Astrocyte of the hippocampus (primary cell): Measurements from ENCODE around the gene NOC4L.
A peak's percentile ranks its signal among the peaks of the same experiment; 100 is the strongest.

Experiments
- DNase-seq: peaks from one replicate; pipeline ENCODE4 v3.0.0; 2011; ENCODE audit warnings: low read depth, low spot score

NOC4L gene

DNA sequence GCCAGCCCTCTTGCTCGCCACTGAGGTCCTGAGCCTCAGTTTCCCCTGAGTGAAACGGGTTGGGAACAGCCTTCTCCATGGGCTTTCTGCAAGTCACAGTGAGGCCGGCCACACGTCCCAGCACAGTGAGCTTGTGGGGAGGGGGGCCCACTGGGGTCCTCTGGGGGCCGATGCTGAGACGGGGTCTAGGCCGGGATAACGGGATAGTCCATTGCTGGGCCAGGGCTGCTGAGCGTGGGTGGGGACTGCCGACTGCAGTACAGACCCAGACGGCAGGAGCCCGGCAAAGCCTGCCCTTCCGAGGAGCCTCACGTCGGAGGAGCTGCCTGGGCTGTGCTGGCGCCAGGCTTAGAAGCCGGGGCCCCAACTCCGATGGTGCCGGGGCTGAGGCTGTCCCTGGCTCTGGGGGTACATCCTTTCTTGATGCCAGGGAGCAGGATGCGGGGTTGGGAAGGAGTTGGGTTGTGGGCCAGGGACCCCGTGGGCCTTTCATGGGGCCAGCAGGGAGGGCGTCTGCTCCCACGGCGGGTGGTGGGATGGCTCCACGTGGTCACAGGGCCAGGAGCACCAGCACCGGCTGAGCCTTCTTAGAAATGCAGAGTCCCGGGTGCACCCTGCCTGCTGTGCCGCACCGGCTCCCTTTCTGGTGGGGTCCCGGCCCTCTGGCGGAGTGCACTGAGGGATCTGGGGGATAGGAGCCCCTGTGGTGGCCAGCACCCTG is 24.2 kb downstream of the NOC4L start:
- no peak for DNase-seq

DNA sequence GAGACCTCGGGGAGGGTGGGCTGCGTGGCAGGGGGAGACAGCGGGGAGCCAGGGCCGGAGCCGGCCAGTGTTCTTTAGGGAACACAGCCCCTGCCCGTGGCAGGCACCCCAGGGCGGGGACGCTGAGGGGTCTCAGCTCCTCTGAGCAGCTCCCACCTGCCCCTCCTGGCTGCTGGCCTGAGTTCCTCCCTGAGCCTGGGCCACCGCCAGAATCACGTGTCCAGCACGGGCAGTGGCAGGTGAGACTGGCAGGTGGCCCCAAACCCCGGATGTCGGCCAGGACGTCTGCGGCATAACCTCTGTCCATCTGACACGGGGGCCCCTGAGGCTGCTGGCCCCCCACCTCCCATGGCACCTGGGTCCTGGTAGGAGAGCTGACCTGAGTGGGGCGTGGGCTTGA is 25.1 kb downstream of the NOC4L start:
- DNase-seq, result no peak

DNA sequence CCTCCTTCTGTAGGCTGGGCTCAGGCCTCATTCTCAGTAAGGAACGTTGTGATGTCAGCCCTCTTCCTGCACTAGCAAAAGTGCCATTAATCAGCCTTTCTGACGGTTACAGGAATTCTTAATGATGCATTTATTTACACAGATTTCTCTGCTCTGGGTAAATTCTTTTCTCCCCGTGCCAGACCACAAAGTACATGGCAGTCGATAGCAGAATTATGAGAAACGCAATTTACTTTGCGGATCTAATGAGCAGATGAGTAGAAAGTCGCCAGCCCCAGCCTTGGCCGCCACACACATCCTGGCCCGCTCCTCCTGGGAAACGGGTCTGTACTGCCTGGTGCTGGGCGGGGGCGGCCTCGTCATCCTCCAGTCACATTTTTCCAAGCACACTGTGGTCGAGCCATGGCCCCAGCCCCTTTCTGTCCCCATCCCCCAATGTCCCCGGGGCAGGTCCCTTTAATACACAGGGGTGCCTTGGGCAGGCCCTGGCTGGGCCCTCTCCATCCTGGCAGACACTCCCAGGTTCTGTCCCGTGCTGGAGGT is 25.9 kb downstream of the NOC4L start:
- DNase-seq, result peak; percentile 89

DNA sequence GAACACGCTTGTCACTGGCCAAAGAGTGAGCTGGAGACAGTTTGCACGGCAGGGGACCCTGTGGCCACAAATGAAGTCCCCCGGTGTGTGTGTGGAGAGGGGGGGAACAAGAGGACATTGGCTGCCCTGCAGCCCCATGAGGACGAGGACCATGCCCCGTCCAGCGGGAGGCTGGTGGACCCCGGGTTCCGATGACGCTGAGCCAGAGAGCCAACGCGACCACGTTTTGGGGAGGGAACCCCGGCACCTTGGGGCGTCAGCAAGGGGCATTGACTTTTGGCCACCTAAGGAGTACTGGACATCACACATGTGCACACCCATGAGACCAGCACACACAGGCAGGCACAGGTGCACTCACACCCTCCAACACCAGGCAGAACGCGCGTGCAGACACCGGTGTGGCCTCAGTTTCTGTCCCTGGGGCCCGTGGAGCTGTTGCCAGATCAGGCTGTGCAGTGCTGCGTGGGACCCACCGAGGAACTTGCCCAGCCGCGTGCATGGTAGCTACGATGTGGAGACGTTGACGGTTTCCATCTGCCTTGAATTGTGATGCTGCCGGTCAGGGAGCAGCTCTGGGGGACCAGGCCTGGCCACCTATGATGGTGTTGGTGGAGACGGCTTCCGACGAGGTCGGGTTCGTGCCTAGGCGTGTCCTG is 26.5 kb downstream of the NOC4L start:
- no peak for DNase-seq

DNA sequence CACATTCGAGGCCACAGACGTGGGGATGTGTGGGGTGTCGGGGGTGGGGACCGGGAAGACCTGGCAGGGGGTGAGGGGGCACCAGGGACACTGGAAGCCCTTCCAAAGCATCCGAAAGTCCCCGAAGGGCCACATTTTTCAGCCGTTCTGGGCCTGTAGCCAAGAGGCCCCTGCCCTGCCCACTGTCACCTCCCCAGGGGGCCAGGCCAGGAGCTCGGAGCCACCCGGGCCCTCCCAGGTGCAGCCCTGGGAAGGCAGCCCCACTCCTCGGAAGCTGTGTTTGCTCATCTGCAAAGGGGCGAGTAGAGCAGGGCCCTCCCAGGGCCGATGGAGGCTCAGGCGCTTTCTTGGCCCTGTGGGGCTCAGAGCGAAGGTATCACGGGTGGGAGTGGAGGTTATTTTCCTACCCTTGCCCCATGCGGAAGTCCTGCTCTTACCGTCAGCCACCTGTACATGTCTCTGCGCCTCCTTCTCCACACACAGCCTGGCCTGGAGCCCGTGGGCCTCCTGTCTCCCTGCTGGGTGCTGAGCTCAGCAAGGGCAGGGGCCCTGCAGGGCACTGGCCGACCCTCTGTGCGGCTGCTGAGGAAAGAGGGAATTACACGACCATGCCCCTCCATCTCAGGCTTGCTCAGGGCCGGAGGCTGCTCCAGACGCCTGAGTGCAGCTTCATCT is 27.2 kb downstream of the NOC4L start:
- DNase-seq, result no peak

DNA sequence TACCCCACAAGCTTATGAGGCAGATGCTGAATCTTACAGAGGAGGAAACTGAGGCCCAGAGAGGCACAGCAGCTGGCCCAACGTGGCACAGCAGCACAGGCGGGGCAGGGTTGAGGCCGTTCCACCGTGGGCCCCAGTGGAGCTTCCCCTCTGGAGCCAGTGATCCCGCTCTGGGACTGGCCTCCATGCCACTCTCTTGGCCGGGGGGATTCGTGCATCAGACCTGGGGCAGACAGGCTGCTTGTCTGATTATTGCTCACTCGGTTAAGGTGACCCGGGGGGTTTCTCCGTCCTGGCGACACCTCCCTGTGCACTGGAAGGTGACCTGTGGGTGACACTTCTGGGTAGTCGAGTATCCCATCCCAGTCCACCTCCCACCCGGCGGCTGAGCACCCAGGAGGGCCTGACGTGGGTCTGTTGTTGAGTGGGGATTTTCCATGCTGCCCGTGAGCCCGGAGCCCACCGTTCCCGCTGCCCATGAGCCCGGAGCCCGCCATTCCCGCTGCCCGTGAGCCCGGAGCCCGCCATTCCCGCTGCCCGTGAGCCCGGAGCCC is 27.8 kb downstream of the NOC4L start:
- no peak for DNase-seq

DNA sequence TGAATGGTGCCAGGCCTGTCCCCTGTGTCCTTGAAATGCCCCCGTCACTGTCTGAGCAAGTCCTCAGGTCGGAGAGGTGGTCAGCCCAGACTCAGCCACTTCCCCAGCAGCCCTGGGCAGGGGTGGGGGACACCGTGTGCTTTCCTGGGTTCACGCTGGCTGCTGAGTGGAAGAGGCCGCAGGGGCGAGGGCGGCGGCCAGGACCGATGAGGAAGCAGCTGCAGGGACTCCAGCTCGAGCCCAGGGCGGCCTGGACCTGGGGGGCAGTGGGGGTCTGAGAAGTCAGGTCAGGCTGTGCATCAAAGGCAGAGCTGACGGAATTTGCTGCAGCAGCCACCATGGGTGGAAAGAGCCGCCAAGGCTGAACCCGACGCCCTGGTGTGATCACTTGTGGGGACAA is 28.4 kb downstream of the NOC4L start:
- no peak for DNase-seq

DNA sequence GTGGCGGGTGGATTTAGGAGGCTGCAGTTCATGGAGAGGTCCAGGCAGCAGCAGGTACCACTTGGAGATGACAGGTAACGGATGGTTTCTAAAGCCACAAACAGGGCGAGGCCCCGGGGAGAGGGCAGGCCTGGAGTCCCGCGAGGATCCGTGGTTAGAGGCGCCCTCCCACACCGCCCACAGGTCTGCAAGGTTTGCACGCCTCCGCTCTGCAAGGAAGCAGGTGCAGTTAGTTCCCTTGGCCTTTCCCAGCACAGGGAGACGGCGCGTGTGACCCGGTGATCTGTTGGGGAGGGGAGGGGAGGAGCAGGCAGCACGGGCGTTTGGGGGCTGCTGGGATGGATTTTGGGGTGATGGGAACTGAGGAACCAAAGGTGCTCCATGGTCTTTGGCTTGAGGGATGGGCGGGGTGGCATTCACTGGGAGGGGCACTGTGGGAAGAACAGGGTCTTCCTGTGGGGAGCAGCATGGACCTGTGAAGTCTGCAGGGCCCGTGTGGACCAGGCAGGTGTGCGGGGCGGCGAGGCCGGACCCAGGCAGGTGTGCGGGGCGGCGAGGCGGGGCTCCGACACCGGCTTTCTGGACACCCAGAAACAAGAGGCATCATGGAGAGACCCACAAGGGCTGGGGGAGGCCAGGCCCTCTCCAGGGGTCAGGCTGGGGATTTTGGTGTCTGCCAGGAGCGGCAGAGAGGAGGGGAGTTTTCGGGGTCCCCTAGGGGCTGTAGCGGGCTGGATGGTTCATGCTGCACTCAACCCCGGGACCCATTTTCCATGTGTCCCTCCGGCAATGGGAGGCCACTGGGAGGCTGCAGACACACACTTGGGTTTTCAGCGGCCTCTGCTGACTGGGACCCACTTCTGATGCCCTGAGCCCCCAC is 29.1 kb downstream of the NOC4L start:
- DNase-seq, result no peak

DNA sequence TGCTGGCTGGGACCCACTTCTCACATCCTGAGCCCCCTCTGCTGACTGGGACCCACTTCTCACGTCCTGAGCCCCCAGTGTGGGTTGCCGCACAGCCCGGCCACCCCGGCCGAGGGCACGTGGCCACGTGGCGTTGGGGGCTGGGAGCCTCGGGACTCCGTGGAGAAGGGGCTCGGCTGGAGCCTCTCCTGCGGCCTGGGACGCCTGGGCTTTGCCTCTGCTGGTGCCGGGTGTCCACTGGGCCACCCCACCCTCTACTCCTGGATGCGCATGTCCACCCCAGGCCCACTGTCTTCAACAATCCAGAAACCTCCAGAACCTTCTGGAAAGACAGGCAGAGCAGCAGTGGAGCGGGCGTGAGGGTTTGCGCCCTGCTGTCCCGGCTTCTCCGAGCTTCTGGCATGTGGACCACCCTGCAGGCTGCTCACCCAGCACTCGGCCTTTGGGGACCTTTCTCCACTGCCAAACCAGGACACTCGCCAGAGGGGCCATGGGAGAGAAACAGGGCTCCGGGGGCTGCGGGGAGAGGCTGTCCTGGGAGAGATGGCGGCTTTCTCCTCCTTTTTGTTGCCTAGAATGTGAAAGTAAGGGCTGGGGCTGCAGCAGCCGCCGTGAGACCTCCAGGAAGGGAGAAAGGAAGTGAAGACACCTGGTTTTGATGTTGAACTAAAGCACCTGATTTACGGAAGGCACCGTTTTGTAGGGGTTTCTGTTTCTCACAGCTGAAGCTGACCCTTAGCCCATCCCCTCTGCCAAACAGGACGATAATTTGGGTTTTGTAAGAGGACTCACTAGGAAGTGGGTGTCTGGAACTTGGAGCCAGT is 30.0 kb downstream of the NOC4L start:
- DNase-seq, result no peak

DNA sequence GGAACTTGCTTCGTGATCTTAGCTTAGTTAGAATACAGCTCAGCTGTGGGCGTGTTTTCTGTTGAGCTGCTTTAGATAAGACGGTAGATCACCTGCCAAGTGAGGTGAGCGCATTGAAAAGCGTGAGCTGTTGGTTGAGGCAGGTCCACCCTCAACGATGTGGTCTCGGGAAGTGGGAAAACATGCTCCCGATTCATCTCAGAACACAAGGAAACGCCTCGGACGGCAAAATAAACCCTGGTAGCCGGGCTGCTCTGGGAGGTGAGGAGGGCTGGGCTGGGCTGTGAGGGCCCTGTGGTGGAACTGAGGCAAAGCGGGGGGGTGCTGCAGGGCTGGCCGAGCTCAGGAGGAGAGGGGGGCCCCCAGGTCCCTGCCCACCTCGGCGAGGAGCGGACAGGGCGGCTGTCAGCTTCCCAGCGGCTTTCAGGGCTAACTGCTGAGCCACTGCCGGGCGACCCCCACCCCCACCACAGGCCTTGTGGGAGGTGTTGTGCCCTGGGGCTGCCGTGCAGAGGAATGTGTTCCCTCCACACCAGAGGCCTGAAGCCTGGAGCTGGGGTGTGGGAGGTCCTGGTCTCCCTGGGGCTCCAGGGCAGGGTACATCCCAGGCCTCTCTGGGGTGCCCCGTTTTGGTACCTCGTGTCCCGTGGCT is 30.7 kb downstream of the NOC4L start:
- DNase-seq, result no peak

DNA sequence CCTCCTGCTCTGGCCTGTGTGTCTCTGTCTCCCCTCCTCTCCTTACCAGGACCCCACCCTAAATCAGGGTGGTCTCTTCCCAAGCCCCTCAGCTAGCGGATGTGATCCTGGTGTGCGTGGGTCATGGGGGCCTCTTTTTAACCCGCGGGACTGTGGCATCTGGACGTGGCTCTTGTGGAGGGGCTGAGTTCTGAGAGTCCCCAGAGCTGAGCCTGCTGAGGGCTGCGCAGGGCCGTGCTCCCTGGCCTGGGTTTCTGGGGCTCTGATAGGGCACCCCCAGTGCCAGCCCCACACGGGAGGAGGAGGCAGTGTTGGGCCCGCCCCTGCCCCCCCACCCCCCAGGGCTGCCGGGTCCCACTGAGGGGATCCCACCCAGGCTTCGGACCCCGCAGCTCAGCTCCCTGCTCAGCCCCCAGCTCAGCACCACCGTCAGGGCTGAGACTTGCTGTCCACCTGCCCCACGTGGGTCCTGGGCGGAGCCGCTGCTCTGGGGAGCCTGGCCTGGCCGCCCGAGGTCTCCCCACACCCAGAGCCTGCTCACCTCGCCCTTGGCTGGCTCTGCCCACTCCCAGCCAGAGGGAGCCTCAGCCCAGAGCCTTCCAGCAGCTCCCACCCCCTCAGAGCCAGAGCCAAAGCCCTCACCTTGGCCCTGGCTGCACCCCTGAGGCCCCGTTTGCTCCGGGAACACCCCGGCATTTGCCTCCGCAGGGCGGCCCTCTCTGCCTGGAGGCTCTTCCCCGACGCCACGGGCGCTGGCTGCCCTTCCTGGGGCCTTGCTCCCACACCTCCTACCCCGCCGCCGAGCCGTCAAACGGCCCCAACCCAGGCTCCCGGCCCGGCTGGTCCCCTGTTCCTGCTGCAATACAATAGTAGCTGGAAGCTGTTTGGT is 31.5 kb downstream of the NOC4L start:
- DNase-seq, result no peak

DNA sequence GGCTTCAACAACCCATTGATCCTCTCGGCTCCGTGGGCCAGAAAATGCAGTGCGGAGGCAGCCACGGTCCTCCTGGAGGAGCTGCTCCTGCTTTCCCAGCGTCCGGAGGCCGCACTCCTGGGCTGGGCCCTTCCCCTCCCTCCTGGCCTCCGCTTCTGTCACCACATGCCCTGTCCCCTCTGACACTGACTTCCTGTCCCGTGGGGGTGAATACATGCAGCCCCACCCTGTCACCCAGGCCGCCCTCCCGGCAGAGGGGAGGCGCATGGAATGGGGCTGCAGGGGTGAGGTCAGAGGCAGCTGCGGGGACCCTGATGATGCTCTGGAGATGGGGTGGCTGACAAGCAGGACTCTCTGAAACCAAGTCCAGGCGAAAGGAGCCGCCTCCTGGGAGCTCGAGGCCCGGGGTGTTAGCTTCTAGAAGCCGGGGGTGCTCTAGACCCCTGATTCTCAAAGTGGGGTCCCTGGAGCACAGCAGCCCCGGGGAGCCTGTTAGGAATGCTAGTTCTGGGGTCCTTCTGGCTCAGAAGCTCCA is 32.2 kb downstream of the NOC4L start:
- DNase-seq, result no peak

DNA sequence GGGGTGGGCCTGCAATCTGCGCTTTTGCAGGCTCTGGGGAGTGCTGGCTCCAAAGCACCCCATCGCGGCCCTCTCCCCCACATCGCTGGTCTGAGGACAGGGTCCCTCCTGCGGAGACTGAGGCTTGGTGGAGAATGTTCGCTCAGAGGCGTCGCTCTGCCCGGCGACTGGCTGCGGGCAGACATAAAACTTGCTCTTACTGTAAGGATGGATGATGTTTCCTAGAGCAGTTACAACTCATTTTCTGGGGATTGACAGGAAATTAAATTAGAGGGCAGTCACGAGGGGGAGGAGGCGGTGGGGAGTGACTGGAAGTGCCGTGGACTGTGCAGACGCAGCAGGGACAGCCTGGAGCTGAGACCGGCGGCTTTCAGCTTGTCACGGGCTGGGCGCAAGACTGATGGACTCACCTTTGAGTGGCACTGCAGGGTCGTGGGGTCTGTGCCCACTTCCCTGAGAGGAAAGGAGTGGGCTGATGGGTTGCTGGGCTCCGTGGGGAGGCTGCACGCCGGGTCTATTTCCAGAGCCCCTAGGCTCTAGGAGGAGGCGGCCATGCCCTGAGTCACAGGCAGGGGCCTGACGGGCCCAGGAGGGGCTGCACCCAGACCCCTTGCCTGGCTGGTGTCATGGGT is 32.8 kb downstream of the NOC4L start:
- no peak for DNase-seq

DNA sequence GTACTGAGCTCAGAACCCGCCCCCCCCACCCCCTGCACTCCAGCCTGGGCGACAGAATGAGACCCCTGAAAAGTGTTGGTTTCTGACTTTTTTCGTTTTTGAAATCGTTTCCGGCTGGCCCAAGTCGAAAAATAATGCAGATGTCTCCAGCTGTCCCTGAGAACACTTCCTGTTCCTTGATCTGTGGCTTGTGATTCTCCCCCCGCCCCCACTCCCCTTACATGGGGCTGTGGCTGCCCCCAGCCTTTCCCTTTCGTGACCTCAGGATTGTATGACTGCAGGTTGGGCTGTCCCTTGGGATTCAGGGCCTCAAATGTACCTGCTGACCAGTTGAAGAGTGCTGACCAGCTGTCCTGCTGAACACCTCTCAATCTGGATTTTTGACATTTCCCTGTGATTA is 34.1 kb downstream of the NOC4L start:
- DNase-seq, result no peak

DNA sequence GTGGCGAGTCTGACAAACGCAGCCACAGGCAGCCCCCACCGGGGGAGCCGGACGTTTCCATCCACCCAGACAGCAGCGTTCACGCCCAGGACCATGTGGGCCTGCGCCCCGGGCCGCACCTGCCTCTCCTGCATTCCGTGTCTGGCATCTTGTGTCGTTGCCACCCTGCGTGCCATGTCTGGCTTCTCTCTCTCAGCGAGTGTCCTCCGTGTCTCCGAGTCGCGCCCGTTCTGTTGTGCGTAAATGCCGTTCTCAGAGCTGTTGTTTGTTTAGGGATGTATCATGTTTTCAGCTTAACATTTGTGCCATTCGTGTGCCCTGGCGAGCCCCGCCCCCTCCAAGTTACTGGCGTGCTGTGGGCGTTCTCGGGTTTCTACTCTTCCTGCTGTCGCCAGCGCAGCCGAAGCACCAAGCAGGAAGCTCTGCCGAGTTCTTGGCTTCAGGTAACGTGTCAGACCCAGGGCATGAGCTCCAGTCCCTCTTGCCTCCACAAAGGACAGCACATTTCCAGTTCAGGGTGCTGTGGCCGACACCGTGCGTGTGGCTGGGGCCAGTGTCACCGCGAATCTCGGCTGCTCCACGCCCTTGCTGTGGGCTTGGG is 34.6 kb downstream of the NOC4L start:
- no peak for DNase-seq

DNA sequence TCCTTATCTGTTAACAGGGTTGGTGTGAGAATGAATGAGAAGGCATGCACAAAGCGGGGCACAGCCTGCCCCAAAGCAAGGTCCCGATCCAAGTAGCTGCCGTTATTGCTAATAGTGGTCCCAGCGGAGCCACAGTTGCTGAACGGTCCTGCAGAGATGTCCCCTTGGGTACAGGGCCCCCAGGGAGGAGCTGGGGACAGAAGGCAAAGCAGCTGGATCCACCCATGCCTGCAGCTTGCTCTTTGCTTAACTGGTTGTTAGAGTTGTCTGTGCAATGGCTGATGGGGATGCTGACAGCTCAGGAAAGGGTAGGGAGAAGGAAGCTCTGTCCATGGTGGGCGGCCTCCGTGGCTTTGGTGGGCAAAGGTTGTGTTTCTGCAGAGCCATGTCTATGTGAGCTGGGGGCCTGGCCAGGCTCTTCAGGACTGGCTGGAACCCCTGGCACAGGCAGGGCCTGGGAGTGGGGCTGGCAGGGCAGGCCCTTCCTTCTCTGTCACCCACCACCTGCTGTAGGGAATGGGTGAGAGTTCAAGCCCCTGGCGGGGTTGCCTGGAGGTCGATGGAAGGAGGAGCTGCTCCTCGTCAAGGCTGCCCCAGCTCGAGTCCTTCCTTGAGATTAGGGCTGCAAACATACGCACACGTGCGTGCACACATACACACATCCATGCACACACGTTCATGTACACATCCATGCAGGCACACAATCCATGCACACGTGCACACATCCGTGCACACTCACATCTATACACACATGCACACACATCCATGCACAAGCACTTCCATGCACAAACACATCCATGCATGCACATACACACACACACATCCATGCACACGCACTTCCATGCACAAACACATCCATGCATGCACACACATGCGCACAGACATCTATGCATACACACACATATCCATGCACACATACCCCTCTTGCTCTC is 35.4 kb downstream of the NOC4L start:
- DNase-seq, result no peak
